Testis (tissue), 3 donors: ENCODE measurements around the gene UPF3A. TPM values are rescaled to one million over a fixed set of nuclear protein-coding genes. Genes with fewer than 3 reads are reported as not detected.

Experiments used
- DNase-seq: peaks from one replicate; pipeline ENCODE4 v3.0.0-alpha.2; 2019
- H3K27ac ChIP-seq, 2 donors: fragments of 200-600 bp; sonication (generic); one replicate each; pipeline ENCODE4 v1.5.1; 2019
- H3K27me3 ChIP-seq: fragments of 200-600 bp; sonication (generic); one replicate; pipeline ENCODE4 v1.5.1; 2019
- H3K36me3 ChIP-seq: fragments of 200-600 bp; sonication (generic); one replicate; pipeline ENCODE4 v1.5.1; 2017; ENCODE audit warnings: low read depth; ENCODE audit errors: missing control alignments
- H3K4me1 ChIP-seq: fragments of 200-600 bp; sonication (generic); one replicate; pipeline ENCODE4 v1.5.1; 2019
- H3K4me3 ChIP-seq, 2 donors: fragments of 200-600 bp; sonication (generic); one replicate each; pipeline ENCODE4 v1.5.1; 2017 to 2019
- H3K9me3 ChIP-seq: fragments of 200-600 bp; sonication (generic); one replicate; pipeline ENCODE4 v1.5.1; 2017
- CTCF ChIP-seq, 3 experiments: fragments of 450-650 bp in 2 of 3; fragments of 200-600 bp in 1 of 3; sonication (generic) in 1 of 3; IDR thresholded peaks; one replicate each; pipeline ENCODE4 v1.5.1; 2016 to 2019; ENCODE audit warnings: antibody characterized with exemption in 3 of 3, mild to moderate bottlenecking in 2 of 3, moderate library complexity in 1 of 3
- POLR2A ChIP-seq: fragments of 450-650 bp; IDR thresholded peaks from one replicate; pipeline ENCODE4 v1.6.1; 2017; ENCODE audit warnings: antibody characterized with exemption, mild to moderate bottlenecking, moderate library complexity
- WGBS, 2 donors: methylation state at CpG; one replicate each; pipeline ENCODE4 v1.1.5; 2018; 5-methylcytosine and 5-hydroxymethylcytosine counted together
- intact Hi-C: fragments of 100-400 bp; cut with DNase I; formaldehyde crosslinking; loops from one replicate; pipeline ENCODE4 v1.15.1; 2023; ENCODE audit warnings: low total_unique reads
- polyA plus RNA-seq: library from polyadenylated mRNA; stranded (reverse); fragments of 350-450 nt; fragmentation: Illumina TruSeq; extraction: RNeasy Lipid Tissue Mini Kit (QIAGEN cat#74804); gene quantifications from one replicate; pipeline ENCODE4 v1.2.3, GENCODE V29; 2014; ENCODE audit warnings: low read depth, low replicate concordance; ENCODE audit not compliant: insufficient read depth
- total RNA-seq, 2 donors: library from RNA; depleted of rRNA; stranded (reverse); fragments of >200 nt; gene quantifications; one replicate each; pipeline ENCODE4 v1.2.3, GENCODE V29; 2016

The UPF3A gene
- total and polyA plus RNA-seq, 3 donors from 2014 or later = 88.0 to 112 (median 96.7) TPM

GRCh38 chr13:114314074-114314912, 32.9 kb downstream of the UPF3A start, which contains the start of gene CHAMP1:
CHAMP1 (plus strand) TSS chr13:114314503; CDS start chr13:114323843, 9,340 bp downstream.
- Histone ChIP-seq H3K4me3 (peak within 1 kb of the TSS; percentile 76 to 90), H3K27me3 (no peaks in the 10 kb centered on the region), H3K36me3 (no peaks in the 10 kb centered on the region), H3K9me3 (no peaks in the 10 kb centered on the region), H3K4me1 (peaks cover 9% of the 10 kb centered on the region), H3K27ac (peak within 1 kb of the TSS; percentile 86 to 91)
- WGBS, 2 donors = 0% methylated on average over 9 to 89 of the region's 107 CpGs
- intact Hi-C loops = no loop called here
- DNase-seq = peak; percentile 96
- TF ChIP-seq POLR2A = peak; percentile 59
- TF ChIP-seq CTCF (IDR thresholded peaks at IDR 0.05) = peak in 1 of 3 experiments; percentile 11

GRCh38 chr13:114315074-114315785, 33.8 kb downstream of the UPF3A start:
- intact Hi-C loops = no loop called here
- 9 to 14% methylated on average over 7 of the region's 7 CpGs for WGBS, 2 donors
- TF ChIP-seq CTCF (IDR thresholded peaks at IDR 0.05) (no peak), POLR2A (no peak)
- Histone ChIP-seq H3K27ac (peak overlapping the region; percentile 86 to 91), H3K9me3 (no peaks in the 10 kb centered on the region), H3K36me3 (no peaks in the 10 kb centered on the region), H3K27me3 (no peaks in the 10 kb centered on the region), H3K4me3 (peak overlapping the region; percentile 76 to 90), H3K4me1 (peaks cover 9% of the 10 kb centered on the region)
- no peak for DNase-seq

GRCh38 chr13:114318624-114319023, 37.2 kb downstream of the UPF3A start:
- Histone ChIP-seq H3K4me1 (peaks cover 6% of the 10 kb centered on the region), H3K27me3 (no peaks in the 10 kb centered on the region), H3K4me3 (no peak overlapping the region), H3K9me3 (no peaks in the 10 kb centered on the region), H3K27ac (no peak overlapping the region), H3K36me3 (no peaks in the 10 kb centered on the region)
- no peak for DNase-seq
- WGBS, 2 donors = 40 to 50% methylated on average over 1 of the region's 1 CpG
- intact Hi-C loops = no loop called here
- TF ChIP-seq CTCF (IDR thresholded peaks at IDR 0.05) (no peak), POLR2A (no peak)

- WGBS, 2 donors = 89% methylated on average over 3 of the region's 3 CpGs
- no peak overlapping the region for H3K27ac ChIP-seq
- H3K4me1 ChIP-seq = peaks cover 4% of the 10 kb centered on the region
- H3K9me3 ChIP-seq = no peaks in the 10 kb centered on the region
- H3K27me3 ChIP-seq = no peaks in the 10 kb centered on the region
- no peak overlapping the region for H3K4me3 ChIP-seq
- TF ChIP-seq POLR2A (no peak), CTCF (IDR thresholded peaks at IDR 0.05) (no peak)
- no peak for DNase-seq
- H3K36me3 ChIP-seq = no peaks in the 10 kb centered on the region
- intact Hi-C loops = no loop called here
Measured at GRCh38 chr13:114319441-114319913, 38.1 kb downstream of the UPF3A start.
